ENCODE measurements around the gene NOTUM. TPM values are rescaled to one million over a fixed set of nuclear protein-coding genes. Genes with fewer than 3 reads are reported as not detected.

Gene NOTUM
- total RNA-seq, 4 donors from 2014 or later: 0.83 TPM; not detected in 3

DNA sequence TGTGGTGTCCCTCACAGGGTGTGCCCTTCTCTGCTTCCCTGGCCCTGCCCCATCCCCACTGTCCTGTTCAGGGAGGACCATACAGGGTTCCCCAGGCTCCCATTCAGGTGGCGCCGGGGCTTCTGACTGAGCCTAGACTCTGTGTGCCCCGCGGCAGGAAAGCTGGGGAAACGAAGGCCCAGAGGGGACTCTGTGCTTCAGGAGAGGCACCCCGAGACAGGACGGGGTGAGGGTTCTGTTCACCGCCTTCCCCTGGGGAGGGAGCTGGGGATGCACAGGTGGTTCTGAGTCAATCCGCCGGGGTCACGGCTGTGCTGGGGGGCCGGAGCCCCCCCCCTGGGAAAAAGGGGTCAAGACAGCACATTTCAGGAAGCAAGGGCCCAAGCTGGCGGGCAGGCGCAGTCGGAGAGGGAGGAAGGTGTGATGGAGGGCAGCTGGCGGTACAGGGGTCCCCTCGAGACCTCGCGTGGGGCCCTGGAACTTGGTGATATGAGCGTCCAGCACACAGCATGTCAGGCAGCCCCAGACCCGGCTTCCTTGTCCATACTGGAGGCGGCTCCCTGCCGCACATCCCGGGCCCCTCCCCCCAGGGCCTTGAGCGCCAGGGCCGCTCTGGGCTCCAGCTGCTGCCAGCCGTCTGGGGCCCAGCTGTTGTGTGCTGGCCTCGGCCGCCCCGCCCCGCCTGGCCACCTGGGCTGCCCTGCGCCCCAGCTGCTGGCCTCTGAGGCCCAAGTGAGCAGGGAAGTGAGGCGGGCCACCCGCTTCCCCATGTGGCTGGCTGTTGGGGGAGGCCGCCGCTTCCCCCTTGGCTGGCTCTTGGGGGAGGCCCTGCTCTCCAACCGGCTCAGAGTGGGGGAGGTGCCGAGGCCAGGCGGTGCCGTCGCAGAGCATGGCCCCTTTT, 5.6 kb upstream of the NOTUM start:
- H3K4me1 ChIP-seq: peaks cover 18 to 34% (median 25%) of the 10 kb centered on the region in 4 donors
- H3K4me3 ChIP-seq: no peak overlapping the region
- DNase-seq (ENCODE audit: extremely low spot score): no peak
- peak overlapping the region in 2 of 4 donors; percentile 9 to 28 for H3K27ac ChIP-seq (replicated peaks in 1 of 4)
- TF ChIP-seq POLR2A (IDR thresholded peaks at IDR 0.05; ENCODE audit: low read depth) (no peak), POLR2AphosphoS5 (IDR thresholded peaks at IDR 0.05) (peak; percentile 35 to 69)
- no peaks in the 10 kb centered on the region for H3K9me3 ChIP-seq
- H3K27me3 ChIP-seq: peaks cover 0 to 73% (median 11%) of the 10 kb centered on the region in 4 donors
- intact Hi-C loops (cut with DNase I): no loop called here
- no peaks in the 10 kb centered on the region for H3K36me3 ChIP-seq
- 81% methylated on average over 14 of the region's 41 CpGs for WGBS

DNA sequence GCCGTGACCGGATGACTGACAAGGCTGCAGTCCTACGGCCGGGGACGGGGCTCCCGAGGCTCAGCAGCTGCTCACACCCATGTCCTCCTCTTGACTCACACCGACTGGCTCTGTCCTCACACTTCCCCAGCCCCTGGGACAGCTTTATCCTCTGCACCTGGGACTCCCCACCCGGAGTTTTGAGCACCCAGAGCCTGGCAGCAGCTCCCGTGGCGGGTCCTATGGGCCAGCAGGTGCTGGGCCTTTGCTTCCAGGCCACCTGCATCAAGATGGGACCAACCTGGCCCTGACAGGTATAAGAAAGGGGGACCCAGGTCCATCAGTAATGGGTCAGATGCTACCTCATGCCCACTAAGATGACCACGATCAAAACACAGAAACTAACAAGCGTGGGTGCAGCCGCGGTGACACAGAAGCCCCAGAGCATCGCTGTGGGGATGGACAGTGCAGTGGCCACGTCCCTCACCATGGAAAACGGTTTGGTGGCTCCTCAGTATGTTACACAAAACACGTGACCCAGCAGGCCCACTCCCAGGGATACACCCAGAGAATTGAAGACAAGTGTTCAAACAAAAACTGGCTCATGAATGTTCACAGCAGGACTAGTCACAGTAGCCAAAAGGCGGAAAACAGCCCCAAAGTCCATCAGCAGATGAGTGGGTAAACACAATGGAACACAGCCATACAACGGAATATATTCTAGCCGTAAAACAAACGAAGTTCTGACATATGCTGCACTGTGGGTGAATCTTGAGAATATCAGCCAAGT, 3.3 kb upstream of the NOTUM start:
- intact Hi-C loops (cut with DNase I): no loop called here
- Histone ChIP-seq H3K4me3 (no peak overlapping the region), H3K36me3 (no peaks in the 10 kb centered on the region), H3K27ac (replicated peaks in 1 of 4) (no peak overlapping the region), H3K27me3 (peaks cover 10 to 90% (median 24%) of the 10 kb centered on the region in 4 donors), H3K4me1 (peaks cover 28 to 57% (median 44%) of the 10 kb centered on the region in 4 donors), H3K9me3 (no peaks in the 10 kb centered on the region)
- no peak for DNase-seq (ENCODE audit: extremely low spot score)
- TF ChIP-seq, protein P1, sequence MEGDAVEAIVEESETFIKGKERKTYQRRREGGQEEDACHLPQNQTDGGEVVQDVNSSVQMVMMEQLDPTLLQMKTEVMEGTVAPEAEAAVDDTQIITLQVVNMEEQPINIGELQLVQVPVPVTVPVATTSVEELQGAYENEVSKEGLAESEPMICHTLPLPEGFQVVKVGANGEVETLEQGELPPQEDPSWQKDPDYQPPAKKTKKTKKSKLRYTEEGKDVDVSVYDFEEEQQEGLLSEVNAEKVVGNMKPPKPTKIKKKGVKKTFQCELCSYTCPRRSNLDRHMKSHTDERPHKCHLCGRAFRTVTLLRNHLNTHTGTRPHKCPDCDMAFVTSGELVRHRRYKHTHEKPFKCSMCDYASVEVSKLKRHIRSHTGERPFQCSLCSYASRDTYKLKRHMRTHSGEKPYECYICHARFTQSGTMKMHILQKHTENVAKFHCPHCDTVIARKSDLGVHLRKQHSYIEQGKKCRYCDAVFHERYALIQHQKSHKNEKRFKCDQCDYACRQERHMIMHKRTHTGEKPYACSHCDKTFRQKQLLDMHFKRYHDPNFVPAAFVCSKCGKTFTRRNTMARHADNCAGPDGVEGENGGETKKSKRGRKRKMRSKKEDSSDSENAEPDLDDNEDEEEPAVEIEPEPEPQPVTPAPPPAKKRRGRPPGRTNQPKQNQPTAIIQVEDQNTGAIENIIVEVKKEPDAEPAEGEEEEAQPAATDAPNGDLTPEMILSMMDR (IDR thresholded peaks at IDR 0.05): no peak
- TF ChIP-seq POLR2A (IDR thresholded peaks at IDR 0.05; ENCODE audit: low read depth) (no peak), EP300 (IDR thresholded peaks at IDR 0.05) (no peak), POLR2AphosphoS5 (IDR thresholded peaks at IDR 0.05) (no peak)
- WGBS: 78% methylated on average over 15 of the region's 22 CpGs

DNA sequence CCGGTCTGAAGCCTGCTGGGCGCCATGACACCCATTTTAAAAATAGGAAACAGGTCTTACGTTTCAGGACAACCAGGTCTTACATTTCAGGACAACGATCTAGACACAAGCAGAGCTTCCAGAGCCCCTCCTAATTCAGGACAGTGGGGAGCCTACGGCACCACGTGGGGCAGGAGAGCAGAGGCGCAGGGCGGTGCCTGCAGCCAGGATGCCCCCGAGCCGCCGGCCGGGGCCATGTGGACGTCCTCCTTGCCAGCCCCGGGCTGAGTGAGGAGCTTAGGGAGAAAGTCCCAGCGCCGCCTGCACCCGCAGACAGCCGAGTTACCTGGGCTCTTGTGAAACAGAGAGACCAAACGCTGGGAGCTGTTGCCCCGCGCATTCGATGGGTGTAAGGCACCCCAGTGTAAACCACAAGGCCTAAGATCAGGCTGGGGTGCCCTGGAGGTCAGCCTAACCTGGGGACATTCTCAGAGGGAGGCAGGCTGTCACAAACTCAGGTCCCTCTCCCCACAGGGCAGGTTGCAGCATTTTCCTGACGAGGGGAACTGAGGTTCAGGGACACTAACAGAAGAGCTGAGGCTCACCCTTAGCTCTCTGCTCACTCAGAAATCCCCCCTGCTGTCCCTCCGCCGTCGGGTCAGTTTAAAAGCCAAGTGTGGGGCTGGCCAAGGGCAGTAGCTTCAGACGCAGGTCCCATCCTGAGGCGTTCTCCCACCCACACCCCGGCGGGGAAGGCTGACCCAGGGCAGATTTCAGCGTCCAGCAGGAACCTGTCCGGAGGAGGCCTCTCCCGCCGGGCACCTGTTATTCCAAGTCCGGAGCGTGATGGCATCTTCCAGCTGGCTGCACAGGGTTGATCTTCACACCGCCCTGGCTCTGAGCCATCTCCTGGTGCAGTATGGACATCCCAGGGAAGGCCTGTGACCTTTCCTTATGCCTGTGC, 1.8 kb upstream of the NOTUM start:
- H3K27ac ChIP-seq (replicated peaks in 1 of 4): no peak overlapping the region
- H3K9me3 ChIP-seq: no peaks in the 10 kb centered on the region
- peaks cover 10 to 90% (median 36%) of the 10 kb centered on the region in 4 donors for H3K27me3 ChIP-seq
- intact Hi-C loops (cut with DNase I): no loop called here
- DNase-seq (ENCODE audit: extremely low spot score): no peak
- H3K36me3 ChIP-seq: no peaks in the 10 kb centered on the region
- no peak overlapping the region for H3K4me3 ChIP-seq
- H3K4me1 ChIP-seq: peaks cover 22 to 49% (median 38%) of the 10 kb centered on the region in 4 donors
- no peak for TF ChIP-seq EP300 (IDR thresholded peaks at IDR 0.05)
- no peak for TF ChIP-seq POLR2A (IDR thresholded peaks at IDR 0.05; ENCODE audit: low read depth)
- no peak for TF ChIP-seq POLR2AphosphoS5 (IDR thresholded peaks at IDR 0.05)
- TF ChIP-seq, protein P1 (IDR thresholded peaks at IDR 0.05): no peak
- WGBS: 66% methylated on average over 29 of the region's 37 CpGs

DNA sequence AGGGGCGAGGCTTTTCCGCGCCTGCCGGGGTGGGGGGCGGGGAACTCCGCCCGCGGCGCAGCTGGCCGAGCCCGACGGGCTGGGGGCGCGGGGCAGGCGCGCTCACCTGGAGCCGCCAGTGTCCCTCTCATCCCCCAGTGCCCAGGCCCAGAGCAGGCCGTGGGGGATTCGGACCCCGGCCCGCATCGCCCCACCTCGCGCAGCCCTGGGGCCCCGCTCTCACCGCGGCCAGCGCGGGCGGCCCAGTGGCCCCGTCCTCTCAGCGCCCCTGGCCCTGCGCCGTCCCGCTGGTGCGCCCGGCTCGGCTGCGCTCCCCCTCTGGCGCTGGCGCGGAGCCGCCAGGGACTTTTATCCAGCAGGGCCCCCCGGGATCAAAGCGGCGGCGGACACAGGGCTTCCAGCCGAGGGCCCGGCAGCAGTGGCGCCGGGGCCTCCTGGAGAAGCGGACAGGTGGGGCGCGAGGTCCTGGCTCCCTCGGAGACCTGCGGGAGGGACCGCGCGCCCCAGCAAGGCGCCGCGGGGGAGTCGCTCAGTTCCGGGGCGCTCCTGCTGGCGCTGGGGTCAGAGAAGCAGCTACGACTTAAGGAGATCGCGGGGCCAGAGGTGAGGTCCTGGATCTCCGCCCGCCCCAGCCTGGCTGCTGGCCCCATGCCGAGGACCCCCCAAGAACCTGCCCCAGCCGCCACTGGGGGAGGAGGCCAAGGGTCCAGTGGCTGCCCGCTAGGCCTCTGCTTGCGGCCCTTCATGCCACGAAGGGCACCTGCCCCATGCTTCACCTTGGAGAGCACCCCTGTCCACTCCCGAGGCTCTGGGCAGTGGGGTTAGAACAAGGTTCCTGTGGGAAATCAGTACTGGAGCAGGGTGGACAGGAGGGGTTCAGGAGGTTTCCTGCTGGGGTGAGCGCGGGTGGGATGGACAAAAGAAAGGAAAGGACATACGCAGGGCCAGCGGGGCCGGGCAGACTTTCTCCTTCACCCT, 823 bp upstream of the NOTUM start:
- 25% methylated on average over 16 of the region's 82 CpGs for WGBS
- intact Hi-C loops (cut with DNase I): no loop called here

More for the DNA sequence above, 823 bp upstream of the NOTUM start:
- Histone ChIP-seq H3K9me3 (no peaks in the 10 kb centered on the region), H3K27me3 (peaks cover 10 to 92% (median 37%) of the 10 kb centered on the region in 4 donors), H3K36me3 (no peaks in the 10 kb centered on the region), H3K4me3 (peak overlapping the region in 1 of 4 donors; percentile 62), H3K4me1 (peaks cover 16 to 39% (median 29%) of the 10 kb centered on the region in 4 donors), H3K27ac (replicated peaks in 1 of 4) (no peak overlapping the region)
- no peak for DNase-seq (ENCODE audit: extremely low spot score)
- TF ChIP-seq EP300 (IDR thresholded peaks at IDR 0.05): no peak
- TF ChIP-seq POLR2A (IDR thresholded peaks at IDR 0.05; ENCODE audit: low read depth): no peak
- TF ChIP-seq POLR2AphosphoS5 (IDR thresholded peaks at IDR 0.05): no peak
- TF ChIP-seq, protein P1 (IDR thresholded peaks at IDR 0.05): no peak

Measured in esophagus muscularis mucosa (tissue), 4 donors.